K562 (cell line): Measurements from ENCODE around the gene VWC2.

Source experiments
- CREM ChIP-seq: IDR thresholded peaks from 2 replicates; pipeline ENCODE4 v1.6.1; 2014; ENCODE audit warnings: antibody characterized with exemption, low read depth
- DMBX1 ChIP-seq: fragments of 250-450 bp; sonication (Bioruptor Pico); IDR thresholded peaks from 2 replicates; pipeline ENCODE4 v1.8.0; 2022; ENCODE audit warnings: inconsistent platforms, mild to moderate bottlenecking, moderate library complexity, borderline replicate concordance
- EZH2 ChIP-seq: IDR thresholded peaks from 2 replicates; pipeline ENCODE4 v1.6.1; 2012; ENCODE audit warnings: low read depth, mild to moderate bottlenecking, inconsistent platforms, low read length, borderline replicate concordance
- LEF1 ChIP-seq: fragments of 450-650 bp; IDR thresholded peaks from 2 replicates; pipeline ENCODE4 v1.6.1; 2016; ENCODE audit warnings: mild to moderate bottlenecking
- RBBP5 ChIP-seq: fragments of 200-600 bp; sonication (generic); IDR thresholded peaks from 2 replicates; pipeline ENCODE4 v1.6.1; 2012; ENCODE audit warnings: borderline replicate concordance, mild to moderate bottlenecking, low read length, control low read depth, inconsistent platforms; ENCODE audit not compliant: insufficient read depth, poor library complexity, severe bottlenecking
- ZNF121 ChIP-seq: sonication (generic); formaldehyde crosslinking; conservative IDR thresholded peaks from 2 replicates; pipeline ENCODE4 v1.8.0; 2022; ENCODE audit warnings: missing genetic modification reagents
- TF ChIP-seq, protein P1 (sequence below): fragments of 450-650 bp; formaldehyde crosslinking; IDR thresholded peaks from 2 replicates; pipeline ENCODE4 v1.4.0; 2020; ENCODE audit warnings: mild to moderate bottlenecking, mixed read lengths
- TF ChIP-seq, protein P2 (sequence below), 2 experiments: fragments of 200-800 bp in 1 of 2; sonication (Bioruptor generic) in 1 of 2; sonication (generic) in 1 of 2; formaldehyde crosslinking in 1 of 2; IDR thresholded peaks in 1 of 2; conservative IDR thresholded peaks in 1 of 2; 2 replicates each; pipeline versions ENCODE4 v1.5.0 to v1.6.1; 2016 to 2020; ENCODE audit warnings: missing compliant biosample characterization in 1 of 2, missing genetic modification characterization in 1 of 2, missing genetic modification reagents in 1 of 2
- TF ChIP-seq, protein P3 (sequence below), 3 experiments: IDR thresholded peaks in 2 of 3; conservative IDR thresholded peaks in 1 of 3; 2 replicates each; pipeline ENCODE4 v1.5.1; 2011 to 2012; ENCODE audit warnings: low read length in 3 of 3, mild to moderate bottlenecking in 3 of 3, control low read depth in 2 of 3, improper control_type of control experiment in 1 of 3, inconsistent platforms in 1 of 3, low read depth in 1 of 3, mixed read lengths in 1 of 3, moderate library complexity in 1 of 3; ENCODE audit not compliant: insufficient read depth in 2 of 3
- TF ChIP-seq, protein P4 (sequence below): sonication (generic); formaldehyde crosslinking; IDR thresholded peaks from 2 replicates; pipeline ENCODE4 v1.9.0; 2022; ENCODE audit warnings: mild to moderate bottlenecking, missing genetic modification reagents
- TF ChIP-seq, protein P5 (sequence below): sonication (generic); formaldehyde crosslinking; IDR thresholded peaks from 2 replicates; pipeline ENCODE4 v1.5.0; 2020; ENCODE audit warnings: missing genetic modification reagents

DNA sequence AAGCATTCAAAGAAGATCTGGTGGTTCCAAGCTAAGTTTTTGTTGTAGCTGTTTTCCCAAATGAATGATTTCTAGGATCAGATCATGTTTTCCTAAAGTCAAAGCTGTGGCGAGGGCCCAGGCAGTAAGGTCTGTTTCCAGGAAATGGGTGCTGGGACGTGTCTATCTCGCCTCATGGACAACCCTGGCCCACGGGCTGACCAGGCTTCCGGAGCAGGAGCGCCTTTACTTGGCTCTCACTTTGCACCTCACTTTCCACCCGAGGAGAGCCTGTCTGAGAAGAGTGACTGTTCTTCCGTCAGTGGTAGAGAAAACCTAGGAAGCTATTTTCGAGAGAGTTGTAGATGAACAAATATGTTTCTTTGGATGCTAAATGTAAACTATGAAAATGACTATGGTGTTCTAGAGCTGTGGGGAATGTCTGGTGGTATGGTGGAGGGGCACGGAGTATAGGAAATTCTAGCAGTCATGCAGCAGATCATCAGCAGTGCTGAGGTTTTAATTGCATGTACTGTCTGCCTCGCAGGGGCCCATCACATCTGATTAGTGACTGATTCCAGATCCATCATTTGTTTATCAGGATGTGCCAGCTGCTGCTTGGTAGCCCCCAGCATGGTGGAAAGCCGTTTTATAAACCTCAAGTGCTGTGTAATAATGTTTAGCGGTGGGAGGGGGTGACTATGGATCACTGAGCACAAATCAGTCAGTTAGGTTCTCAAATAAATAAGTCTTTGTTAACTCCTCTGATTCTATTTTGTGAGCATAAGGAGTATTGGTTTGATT lies 66.6 kb downstream of the VWC2 start:
- no peak for TF ChIP-seq EZH2
- TF ChIP-seq, protein P1, sequence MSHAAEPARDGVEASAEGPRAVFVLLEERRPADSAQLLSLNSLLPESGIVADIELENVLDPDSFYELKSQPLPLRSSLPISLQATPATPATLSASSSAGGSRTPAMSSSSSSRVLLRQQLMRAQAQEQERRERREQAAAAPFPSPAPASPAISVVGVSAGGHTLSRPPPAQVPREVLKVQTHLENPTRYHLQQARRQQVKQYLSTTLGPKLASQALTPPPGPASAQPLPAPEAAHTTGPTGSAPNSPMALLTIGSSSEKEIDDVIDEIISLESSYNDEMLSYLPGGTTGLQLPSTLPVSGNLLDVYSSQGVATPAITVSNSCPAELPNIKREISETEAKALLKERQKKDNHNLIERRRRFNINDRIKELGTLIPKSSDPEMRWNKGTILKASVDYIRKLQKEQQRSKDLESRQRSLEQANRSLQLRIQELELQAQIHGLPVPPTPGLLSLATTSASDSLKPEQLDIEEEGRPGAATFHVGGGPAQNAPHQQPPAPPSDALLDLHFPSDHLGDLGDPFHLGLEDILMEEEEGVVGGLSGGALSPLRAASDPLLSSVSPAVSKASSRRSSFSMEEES (CRISPR knock-in tag): no peak
- no peak for TF ChIP-seq DMBX1
- TF ChIP-seq, protein P2, sequence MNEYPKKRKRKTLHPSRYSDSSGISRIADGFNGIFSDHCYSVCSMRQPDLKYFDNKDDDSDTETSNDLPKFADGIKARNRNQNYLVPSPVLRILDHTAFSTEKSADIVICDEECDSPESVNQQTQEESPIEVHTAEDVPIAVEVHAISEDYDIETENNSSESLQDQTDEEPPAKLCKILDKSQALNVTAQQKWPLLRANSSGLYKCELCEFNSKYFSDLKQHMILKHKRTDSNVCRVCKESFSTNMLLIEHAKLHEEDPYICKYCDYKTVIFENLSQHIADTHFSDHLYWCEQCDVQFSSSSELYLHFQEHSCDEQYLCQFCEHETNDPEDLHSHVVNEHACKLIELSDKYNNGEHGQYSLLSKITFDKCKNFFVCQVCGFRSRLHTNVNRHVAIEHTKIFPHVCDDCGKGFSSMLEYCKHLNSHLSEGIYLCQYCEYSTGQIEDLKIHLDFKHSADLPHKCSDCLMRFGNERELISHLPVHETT (CRISPR knock-in tag; conservative IDR thresholded peaks at IDR 0.05 in 1 of 2, IDR thresholded peaks at IDR 0.05 in 1 of 2): no peak
- TF ChIP-seq ZNF121: no peak
- TF ChIP-seq, protein P3, sequence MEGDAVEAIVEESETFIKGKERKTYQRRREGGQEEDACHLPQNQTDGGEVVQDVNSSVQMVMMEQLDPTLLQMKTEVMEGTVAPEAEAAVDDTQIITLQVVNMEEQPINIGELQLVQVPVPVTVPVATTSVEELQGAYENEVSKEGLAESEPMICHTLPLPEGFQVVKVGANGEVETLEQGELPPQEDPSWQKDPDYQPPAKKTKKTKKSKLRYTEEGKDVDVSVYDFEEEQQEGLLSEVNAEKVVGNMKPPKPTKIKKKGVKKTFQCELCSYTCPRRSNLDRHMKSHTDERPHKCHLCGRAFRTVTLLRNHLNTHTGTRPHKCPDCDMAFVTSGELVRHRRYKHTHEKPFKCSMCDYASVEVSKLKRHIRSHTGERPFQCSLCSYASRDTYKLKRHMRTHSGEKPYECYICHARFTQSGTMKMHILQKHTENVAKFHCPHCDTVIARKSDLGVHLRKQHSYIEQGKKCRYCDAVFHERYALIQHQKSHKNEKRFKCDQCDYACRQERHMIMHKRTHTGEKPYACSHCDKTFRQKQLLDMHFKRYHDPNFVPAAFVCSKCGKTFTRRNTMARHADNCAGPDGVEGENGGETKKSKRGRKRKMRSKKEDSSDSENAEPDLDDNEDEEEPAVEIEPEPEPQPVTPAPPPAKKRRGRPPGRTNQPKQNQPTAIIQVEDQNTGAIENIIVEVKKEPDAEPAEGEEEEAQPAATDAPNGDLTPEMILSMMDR (IDR thresholded peaks at IDR 0.05 in 2 of 3, conservative IDR thresholded peaks at IDR 0.05 in 1 of 3; ENCODE audit: insufficient read depth in 2 of 3, low read depth in 1 of 3, low read length in 3 of 3): no peak
- no peak for TF ChIP-seq CREM
- TF ChIP-seq, protein P4, sequence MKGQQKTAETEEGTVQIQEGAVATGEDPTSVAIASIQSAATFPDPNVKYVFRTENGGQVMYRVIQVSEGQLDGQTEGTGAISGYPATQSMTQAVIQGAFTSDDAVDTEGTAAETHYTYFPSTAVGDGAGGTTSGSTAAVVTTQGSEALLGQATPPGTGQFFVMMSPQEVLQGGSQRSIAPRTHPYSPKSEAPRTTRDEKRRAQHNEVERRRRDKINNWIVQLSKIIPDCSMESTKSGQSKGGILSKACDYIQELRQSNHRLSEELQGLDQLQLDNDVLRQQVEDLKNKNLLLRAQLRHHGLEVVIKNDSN (CRISPR knock-in tag): no peak
- TF ChIP-seq, protein P5, sequence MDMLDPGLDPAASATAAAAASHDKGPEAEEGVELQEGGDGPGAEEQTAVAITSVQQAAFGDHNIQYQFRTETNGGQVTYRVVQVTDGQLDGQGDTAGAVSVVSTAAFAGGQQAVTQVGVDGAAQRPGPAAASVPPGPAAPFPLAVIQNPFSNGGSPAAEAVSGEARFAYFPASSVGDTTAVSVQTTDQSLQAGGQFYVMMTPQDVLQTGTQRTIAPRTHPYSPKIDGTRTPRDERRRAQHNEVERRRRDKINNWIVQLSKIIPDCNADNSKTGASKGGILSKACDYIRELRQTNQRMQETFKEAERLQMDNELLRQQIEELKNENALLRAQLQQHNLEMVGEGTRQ (CRISPR knock-in tag): no peak
- no peak for TF ChIP-seq RBBP5
- TF ChIP-seq LEF1: no peak
